ENCODE data around the gene POLA2. TPM values are rescaled to one million over a fixed set of nuclear protein-coding genes. Genes with fewer than 3 reads are reported as not detected.

The POLA2 gene
- total RNA-seq, 1 donor from 2014 or later, result 8.7 TPM

DNA sequence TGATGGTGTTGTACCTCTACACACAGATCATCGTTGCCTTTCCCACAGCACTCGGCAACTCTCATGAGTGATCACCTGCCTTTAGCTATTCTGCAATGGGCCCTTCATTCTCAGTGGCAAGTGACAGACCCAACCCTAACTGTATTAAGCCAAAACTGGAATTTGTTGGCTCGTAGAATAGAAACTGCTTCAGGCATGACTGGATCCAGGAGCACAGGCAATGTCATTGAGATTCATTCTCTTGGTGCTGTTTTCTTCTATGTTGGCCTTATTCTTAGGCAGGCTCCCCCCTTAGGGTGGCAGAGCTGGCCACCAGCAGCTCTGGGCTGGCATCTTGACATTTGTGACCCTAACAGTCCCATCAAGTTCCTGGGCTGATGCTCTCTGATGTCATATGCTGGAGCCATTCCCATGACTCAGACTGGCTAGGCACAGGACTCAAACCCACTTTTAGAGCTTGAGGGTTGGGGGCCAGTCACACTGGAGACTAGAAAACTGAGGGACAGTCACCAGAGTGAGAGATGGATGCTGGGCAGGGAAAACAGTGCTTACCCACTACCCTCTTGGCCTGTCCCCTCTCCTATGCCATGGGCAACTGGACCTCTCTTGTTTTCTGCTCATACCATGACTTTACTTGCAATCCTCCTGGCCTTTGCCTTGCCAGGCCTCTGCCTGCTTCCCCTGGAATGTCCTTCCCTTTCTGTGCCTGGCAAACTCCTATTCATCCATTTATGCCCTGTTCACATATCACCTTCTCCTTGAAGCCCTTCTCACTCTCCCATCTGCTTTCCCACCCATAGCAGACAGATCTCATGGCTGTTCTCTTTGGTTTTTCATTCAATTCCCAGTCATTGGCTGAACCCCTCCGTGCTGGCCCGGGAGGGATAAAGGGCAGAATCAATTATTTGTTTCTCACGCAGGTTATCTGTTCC is 45.8 kb downstream of the POLA2 start:
- no peak for DNase-seq (ENCODE audit: low spot score)

DNA sequence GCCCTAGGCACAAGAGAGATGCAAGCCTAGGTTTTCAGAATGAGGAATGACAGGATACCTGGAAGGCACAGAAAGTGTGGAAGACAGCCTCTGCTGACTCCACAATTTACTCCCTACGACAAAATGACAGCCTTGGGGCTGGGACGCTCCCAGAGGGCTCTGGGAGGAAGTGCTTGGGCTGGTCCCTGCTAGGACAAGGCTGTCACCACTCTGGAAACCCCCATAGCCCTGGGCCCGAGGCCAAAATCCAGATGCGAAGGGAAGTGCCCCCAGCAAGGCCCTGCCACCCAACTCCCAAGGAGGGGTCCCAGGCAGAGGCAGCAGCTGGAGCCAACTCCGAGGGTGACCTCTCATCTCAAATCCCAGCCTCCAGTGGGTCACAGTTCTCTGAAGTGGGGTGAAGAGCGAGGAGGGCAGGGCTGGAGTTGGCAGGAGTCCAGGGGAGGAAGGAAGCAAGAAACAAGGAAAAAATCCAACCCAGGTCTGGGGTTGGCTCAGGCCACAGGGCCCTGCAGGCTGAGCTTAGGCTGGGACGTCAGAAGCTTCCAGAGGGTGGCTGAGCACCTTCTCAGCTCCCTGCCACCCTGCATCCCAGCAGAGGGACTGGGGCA is 46.6 kb downstream of the POLA2 start:
- DNase-seq (ENCODE audit: low spot score), result no peak

DNA sequence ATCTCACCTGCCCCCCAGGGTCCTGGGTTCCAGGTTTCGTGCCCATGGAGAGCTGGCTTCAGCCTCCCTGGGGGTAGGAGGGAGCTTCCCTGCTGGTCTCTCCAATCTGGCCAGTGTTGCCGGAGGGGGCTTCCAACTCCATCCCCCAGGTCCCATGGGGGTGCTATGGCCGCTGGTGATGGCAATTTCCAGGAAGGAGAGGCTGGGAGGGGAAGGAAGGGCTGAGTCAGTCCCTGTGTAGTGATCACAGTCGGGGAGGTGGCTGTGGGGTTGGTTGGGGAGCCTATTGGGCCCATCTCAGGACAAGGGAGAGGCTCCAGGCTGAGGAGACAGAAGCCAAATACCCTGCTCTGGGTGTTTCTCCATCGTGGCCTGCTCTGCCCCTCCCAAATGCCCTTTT is 47.2 kb downstream of the POLA2 start:
- no peak for DNase-seq (ENCODE audit: low spot score)

DNA sequence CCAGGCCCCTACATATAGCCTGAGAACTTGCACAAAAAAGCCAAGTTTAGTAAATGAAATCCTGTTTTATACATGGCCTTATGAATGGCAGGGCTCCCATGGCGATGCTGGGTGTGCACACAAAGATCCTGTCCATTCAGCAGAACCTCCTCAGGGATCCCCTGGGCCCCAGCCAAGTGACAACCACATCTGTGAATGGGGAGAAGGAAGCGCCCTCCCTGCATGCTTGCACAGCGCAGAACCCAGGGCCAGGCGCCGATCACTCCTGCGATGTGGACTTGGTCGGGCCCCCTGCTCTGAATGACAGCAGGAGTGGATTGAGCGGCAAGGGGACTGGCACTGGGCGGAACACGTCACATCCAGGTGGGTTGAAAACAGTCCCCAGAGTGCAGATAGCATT is 48.5 kb downstream of the POLA2 start:
- peak; percentile 45 for DNase-seq (ENCODE audit: low spot score)

DNA sequence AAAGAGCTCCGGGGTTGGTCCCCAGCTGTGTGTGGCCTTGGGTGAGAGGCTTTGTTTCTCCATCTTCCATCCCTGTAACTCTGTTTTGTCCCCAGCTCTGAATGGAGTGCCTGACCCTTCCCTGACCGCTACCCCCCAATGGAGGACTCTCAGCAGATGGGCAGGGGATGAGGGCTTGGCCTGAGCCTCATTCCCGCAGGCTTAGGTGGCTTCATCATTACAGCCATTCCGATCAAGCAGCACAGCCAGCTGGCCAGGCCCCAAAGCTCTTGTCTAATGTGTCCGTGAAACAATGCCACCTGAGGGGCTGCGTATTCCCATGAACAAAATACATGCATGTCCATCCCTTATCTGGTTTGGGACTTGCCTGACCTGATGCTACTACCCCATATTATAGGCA is 49.0 kb downstream of the POLA2 start:
- no peak for DNase-seq (ENCODE audit: low spot score)

DNA sequence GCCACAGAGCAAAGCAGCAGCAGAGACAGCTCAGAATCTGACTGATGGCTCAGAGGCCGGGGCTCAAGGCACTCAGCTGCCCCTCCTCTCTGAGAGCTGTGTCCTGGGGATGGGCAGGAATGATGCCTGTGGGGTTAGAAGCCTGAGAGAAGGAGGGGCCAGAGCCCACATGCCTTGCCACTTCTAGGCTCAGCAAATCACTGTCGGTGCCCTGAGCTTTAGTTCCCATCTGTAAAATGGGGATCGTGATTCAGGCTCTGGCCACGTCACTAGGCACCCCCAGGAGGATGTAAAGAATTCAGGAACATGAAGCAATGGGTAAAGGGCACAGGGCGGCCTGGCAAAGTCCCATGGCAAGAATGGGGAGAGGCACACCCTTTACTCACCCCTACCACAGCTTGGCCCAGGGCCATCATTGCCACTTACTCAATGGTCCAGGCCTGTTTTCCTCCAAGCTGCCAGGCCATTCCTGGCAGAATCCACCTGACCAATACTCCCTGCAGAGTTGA is 49.5 kb downstream of the POLA2 start:
- peak; percentile 58 for DNase-seq (ENCODE audit: low spot score)

DNA sequence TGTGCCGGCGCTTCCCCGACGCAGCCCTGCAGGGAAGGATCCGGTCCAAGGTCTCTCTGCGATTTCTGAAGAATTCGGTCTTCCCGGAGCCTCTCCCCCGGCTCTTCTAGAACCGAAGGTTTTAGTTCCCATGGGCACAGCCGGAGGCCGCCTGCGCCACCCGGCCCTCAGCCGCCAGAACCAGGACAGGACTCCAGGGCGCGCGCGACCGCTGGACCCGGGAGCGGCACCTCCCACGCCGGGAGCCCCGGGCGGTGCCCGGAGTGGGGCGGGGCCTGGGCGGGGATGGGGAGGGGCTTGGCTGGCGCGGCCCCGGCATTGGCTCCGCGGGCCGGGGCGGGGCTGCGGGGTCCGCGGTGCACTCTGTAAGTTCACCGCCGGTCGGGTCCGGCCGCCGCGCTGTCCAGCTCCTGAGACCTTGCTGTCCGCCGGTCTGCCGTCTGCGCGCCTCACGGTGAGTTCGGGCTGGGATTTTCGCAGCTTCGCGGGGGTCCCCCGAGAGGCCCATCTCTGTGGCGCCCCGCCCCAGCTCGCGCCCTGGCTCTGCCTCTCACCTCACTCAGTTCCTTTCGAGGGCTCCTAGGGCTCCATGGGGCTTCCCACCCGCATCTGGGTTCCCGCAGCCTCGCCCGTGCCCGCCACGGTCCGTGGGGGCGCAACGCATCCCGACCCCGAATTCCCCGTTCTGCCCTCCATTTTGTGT is 52.9 kb downstream of the POLA2 start, which contains the start of gene CDC42EP2:
Gene CDC42EP2, plus strand, starts transcription at position 366 of the 703 bp plus-strand sequence. CDS start 6,033 bp downstream, outside the sequence.
- peak; percentile 88 for DNase-seq (ENCODE audit: low spot score)

DNA sequence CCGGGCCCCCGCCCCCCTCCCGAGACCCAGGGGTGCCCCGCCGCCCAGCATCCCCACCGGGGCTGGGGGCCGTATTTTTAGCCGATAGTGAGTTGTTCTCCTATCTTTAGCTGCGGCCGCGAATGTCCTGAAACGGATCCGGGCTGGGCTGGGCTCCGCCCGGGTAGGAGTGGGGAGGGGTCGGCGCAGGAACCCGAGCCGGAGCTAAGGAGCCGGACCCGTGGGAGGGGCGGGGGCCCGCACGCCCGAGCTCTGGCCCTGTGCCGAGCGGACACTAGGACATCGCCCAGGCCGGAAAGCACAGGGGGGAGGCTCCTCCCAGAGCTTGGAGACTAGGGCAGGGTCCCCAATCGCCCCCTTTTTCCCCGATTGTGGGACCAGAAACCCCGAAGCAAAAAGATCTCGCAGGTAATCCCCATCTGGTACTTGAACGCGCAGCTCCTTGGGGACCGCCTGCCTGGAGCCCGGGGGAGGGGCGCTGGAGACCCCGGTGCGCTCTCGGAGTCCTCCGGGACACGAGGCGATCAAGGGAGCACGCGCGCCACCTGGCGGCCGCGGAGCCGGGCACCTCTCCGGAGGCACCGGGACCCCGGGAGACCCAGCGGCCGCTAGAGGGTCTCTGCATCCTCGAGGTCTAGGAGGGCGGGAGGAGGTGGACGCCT is 53.6 kb downstream of the POLA2 start:
- peak; percentile 77 for DNase-seq (ENCODE audit: low spot score)

DNA sequence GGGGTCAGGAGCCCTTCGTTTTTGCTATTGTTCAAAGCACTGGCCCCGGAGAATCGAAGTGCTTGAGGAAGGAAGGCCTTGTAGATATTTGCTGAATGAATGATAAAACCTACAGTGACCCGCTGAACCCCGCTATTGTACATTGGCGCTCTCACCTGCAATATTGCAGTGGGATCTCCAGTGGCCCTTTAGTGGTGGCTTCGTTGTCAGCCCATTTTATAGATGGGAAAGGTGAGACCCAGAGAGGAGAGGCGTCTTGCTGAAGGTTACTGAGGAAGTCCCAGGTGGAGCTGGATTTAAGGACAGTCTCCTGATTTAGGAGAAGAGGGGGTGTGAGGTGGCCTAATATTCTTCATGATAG is 54.1 kb downstream of the POLA2 start:
- no peak for DNase-seq (ENCODE audit: low spot score)

DNA sequence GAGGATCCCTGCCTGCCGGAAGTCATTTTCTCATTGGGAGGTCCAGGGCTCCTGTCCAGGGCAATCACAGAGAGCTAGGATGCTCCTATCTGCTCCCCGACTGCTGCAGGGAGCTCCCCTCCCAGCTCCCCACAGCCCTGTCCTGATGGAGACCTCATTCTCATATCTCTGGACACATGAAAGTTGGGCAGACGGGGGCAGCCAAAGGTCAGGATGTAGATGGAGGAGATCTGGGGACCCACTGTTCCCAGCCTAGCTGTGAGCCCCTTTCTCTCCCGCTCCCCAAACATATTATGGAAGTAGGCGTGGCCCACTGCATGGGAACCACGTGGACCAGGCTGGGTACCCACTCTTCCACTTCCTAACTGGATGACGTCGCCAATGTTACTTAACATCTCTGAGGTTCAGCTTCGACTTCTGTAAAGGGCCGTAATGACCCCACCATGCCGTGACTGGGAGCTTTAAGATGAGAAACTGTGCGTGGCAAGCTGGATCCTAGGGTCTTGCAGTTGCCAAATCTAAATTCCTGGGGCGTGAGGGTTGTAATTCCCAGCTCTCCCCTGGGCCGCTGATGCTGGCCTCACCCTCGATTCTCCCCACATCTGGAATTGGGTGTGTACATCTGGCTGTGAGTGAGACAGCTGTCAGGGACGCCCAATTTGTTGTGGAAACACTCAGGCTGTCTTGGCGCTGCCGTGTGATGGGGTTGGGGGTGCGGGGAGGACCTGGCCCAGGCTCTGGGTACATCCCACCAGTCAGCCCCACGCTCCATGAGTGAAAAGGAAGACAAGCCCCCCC is 54.7 kb downstream of the POLA2 start:
- DNase-seq (ENCODE audit: low spot score), result peak; percentile 21

DNA sequence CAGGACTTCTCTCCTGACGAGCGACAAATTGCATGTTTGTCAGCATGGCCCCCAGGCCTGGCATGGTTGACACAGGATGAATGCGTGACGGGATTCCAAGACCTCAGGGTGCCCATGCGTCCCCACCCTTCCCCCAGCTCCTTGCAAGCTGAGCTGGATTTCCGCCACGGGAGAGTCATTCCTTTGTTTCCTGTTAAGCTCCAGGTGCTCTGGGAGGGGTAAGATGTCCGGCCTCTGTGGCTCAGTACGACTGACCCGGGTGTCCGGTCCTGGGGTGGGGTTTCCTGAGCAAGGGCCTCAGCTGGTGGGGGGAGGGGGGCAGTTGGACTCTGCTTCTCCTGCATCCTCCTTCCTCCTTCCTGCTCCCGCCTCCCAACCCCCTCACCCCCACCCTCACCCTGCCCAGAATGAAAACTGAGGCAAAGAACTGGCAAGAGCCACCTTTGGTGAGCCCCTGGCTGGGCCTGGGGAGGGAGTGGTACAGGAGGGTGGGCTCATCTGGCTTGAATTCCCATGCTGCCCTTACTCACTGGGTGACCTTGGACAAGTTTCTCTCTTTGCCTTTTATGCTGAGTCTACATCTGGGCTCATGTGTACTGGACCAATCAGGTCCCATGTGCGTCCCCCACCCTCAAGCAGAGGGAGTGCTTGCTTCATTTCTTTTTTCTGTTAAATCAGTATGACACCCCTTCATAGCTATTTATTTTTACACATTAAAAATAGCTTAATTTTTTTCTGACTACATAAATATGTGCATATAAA is 55.4 kb downstream of the POLA2 start:
- peak; percentile 83 for DNase-seq (ENCODE audit: low spot score)

DNA sequence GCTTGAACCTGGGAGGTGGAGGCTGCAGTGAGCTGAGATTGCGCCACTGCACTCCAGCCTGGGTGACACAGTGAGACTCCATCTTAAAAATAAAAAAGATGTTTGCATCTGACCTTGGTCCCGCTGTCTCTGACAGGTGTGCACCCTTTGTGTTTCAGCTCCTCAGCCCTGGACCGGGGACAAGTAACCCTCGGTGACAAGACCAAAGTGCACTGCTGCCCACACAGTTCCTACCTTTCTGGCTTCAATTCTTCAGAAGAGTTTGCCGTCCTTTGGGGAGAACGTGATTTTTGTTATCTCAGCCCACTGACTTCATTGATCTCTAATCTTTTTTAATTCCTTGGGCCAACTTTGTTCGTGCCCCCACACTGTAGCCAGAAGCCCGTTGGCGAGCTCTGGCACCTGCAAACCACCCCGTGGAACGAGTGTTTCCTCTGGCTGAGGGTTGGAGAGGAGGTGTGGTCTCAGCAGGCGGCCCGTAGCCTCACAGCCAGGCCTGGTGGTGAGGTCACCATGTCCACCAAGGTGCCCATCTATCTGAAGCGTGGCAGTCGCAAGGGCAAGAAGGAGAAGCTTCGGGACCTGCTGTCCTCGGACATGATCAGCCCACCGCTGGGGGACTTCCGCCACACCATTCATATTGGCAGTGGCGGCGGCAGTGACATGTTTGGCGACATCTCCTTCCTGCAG is 58.8 kb downstream of the POLA2 start:
- no peak for DNase-seq (ENCODE audit: low spot score)

DNA sequence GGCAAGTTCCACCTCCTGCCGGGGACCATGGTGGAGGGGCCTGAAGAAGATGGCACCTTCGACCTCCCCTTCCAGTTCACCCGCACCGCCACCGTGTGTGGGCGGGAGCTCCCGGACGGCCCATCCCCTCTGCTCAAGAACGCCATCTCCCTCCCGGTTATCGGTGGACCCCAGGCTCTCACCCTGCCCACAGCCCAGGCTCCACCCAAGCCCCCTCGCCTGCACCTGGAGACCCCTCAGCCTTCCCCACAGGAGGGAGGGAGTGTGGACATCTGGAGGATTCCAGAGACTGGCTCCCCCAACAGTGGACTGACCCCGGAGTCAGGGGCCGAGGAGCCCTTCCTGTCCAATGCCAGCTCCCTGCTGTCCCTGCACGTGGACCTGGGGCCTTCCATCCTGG is 59.3 kb downstream of the POLA2 start:
- DNase-seq (ENCODE audit: low spot score), result no peak

DNA sequence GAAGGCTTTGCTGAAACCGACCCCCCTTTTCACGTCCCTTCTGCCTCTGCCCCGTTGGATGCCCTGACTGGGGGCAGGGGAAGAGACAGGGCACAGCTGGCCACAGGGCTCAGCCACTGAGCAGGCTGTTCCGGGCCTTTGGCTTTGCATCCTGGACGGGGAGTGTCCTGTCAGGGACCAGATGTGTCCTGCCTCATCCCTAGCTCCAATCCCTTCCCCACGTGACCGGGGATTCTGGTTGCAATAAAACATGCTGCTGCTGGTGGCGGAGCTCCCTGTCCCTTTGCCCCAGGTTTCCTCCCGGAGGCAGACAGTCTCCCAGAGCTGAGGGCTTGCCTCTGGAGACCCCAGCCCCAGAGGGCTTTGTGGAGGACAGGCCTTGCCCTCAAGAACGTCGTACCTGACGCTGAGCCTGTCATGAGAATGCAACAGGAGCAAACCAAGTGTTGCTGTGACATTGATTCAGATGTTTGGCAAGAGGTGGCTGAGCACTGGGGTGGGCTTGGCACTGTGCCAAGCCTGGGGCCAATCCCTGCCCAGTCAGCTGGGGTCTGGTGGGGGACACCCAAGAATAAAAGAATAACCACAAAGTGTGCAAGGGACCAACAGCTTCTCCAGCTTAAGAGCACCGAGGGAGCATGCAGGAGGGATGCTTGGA is 60.2 kb downstream of the POLA2 start:
- peak; percentile 43 for DNase-seq (ENCODE audit: low spot score)

DNA sequence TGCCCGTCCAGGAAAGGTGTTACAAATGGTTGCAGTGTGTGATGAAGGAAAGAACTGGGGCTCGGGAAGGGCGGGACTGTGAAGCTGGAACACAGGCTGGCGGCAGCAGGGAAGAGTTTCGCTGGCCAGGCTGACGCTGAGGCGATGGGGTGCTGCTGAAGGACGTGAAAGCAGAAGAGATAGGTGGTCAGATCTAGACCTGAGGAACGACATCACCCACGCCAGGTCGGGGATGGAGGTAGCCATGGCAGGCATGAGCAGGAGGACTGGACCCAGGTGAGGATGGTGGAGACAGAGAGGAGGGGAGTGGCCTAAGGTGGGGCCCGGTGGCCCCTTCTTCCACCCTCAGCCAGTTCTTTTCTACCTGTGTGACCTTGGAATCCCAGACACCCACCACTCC is 62.1 kb downstream of the POLA2 start:
- DNase-seq (ENCODE audit: low spot score), result no peak

DNA sequence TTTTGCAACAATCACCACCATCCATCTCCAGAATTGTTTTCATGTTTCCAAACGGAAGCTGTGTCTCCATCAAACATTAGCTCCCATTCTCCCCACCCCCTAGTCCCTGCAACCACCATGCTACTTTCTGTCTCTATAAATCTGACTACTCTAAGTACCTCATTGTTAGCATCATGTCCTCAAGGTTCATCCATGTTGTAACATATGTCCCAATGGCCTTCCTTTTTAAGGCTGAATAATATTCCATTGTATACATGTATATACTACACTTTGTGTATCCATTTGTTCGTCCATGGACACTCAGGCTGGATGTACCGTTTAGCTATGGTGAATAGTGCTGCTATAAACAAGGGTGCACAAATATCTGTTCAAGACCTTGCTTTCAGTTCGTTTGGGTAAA is 63.7 kb downstream of the POLA2 start:
- DNase-seq (ENCODE audit: low spot score), result no peak

DNA sequence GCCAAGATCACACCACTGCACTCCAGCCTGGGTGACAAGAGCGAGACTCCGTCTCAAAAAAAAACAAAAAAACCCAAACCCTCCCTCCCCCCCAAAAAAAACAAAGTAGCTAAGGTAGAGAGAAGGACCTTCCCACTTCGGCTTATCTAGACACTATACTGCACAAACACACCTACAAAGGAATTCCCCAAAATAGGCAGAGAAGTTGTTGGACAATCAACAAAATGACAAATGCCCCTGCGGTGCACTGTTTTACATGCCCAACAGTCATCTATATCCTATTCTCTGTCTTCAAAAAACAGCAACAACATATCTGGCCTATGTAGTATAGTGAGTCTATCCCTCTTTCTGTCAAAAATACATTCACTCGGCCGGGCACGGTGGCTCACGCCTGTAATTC is 65.3 kb downstream of the POLA2 start:
- no peak for DNase-seq (ENCODE audit: low spot score)

DNA sequence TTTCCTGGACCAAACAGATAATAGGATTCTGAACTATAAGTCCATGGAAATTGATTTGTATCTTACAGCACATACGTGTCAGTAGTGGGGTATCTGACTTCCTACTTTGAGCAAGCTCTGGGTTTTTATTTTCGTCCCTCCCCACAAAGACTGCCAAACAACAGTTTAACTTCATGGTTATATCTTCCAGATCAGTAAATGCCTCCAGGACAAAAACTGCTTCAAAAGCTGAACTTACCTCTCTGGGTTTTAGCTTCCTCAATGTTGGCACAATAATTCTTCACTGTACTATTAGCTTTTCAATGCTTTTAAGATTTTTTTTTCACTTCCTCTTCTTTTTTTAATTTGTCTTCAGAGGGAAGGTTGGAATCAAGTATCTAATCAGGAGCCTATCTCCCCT is 67.7 kb downstream of the POLA2 start:
- DNase-seq (ENCODE audit: low spot score), result no peak

DNA sequence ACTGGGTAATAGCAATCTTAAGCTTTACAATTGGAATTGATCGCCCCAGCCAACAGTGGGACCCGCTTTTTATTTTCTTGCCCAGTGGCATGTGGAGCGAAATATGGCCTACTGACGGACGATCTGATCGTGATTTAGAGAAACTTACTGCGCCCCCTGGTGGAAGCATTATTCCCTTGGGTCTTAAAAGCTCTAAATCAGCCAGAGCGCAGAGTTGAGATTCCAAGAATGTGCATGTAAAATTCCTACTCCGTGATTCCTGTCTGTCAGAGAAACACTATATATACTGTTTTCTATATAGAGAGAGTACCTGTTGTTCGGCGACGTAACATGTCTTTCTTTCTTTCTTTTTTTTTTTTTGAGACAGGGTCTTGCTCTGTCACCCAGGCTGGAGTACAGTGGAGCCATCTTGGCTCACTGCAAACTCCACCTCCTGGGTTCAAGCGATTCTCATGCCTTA is 68.2 kb downstream of the POLA2 start:
- peak; percentile 94 for DNase-seq (ENCODE audit: low spot score)
